Bronchial epithelial cell (primary cell): Measurements from ENCODE around the gene MRPL40. TPM values are rescaled to one million over a fixed set of nuclear protein-coding genes. Genes with fewer than 3 reads are reported as not detected.

ENCODE experiments used
- DNase-seq: peaks from one replicate; pipeline ENCODE4 v3.0.0-alpha.2; 2010; ENCODE audit warnings: low read depth
- FAIRE-seq: peaks from 2 replicates; lab custom pipeline; 2011; peaks lifted over from hg19 to GRCh38; lab: Jason Lieb, UNC
- H3K27me3 ChIP-seq: 2 replicates; pipeline ENCODE4 v1.5.1; 2011; ENCODE audit warnings: low read length; ENCODE audit not compliant: control insufficient read depth, insufficient read depth
- H3K36me3 ChIP-seq: 2 replicates; pipeline ENCODE4 v1.5.1; 2011; ENCODE audit warnings: low read length; ENCODE audit not compliant: control insufficient read depth, insufficient read depth
- H3K4me3 ChIP-seq: 2 replicates; pipeline ENCODE4 v1.5.1; 2011; ENCODE audit warnings: mild to moderate bottlenecking, low read depth, low read length, control low read depth
- CTCF ChIP-seq: IDR thresholded peaks from 2 replicates; pipeline ENCODE4 v1.5.1; 2011; ENCODE audit warnings: mild to moderate bottlenecking, moderate library complexity, low read length, control low read depth, inconsistent platforms; ENCODE audit not compliant: insufficient read depth, severe bottlenecking
- total RNA-seq: library from RNA; depleted of rRNA; stranded (reverse); fragments of >200 nt; gene quantifications from 2 replicates; pipeline ENCODE4 v1.2.1, GENCODE V29; 2014

The MRPL40 gene
- total RNA-seq, 1 donor from 2014 or later, result 60.8 TPM

GRCh38 chr22:19473578-19473977 lies 41.2 kb downstream of the MRPL40 start:
- Histone ChIP-seq H3K27me3 (no peaks in the 10 kb centered on the region), H3K4me3 (no peak overlapping the region), H3K36me3 (peaks cover 38% of the 10 kb centered on the region)
- FAIRE-seq, result no peak
- TF ChIP-seq CTCF, result peak; percentile 8
- no peak for DNase-seq

DNA sequence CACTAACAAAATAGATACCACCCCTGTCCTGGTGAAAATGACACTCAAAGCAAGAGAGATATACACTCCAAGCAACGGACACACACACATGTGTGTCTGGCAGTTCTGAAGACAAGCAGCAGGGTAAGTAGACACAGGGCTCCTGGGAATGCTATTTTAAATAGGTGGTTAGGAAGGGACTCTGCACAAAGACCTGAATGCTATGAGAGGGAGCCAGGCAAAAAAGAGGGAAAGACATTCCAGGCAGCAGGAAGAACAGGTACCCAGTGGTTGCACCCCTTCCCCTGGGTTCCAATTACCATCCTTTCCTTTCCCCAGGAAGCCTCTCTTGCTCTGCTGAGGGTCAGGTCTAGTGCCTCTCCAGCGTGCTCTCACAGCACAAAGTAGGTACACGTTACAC lies 43.7 kb downstream of the MRPL40 start:
- DNase-seq, result no peak
- no peak overlapping the region for H3K4me3 ChIP-seq
- no peak for FAIRE-seq
- TF ChIP-seq CTCF, result no peak
- H3K27me3 ChIP-seq, result no peaks in the 10 kb centered on the region
- H3K36me3 ChIP-seq, result peaks cover 22% of the 10 kb centered on the region

DNA sequence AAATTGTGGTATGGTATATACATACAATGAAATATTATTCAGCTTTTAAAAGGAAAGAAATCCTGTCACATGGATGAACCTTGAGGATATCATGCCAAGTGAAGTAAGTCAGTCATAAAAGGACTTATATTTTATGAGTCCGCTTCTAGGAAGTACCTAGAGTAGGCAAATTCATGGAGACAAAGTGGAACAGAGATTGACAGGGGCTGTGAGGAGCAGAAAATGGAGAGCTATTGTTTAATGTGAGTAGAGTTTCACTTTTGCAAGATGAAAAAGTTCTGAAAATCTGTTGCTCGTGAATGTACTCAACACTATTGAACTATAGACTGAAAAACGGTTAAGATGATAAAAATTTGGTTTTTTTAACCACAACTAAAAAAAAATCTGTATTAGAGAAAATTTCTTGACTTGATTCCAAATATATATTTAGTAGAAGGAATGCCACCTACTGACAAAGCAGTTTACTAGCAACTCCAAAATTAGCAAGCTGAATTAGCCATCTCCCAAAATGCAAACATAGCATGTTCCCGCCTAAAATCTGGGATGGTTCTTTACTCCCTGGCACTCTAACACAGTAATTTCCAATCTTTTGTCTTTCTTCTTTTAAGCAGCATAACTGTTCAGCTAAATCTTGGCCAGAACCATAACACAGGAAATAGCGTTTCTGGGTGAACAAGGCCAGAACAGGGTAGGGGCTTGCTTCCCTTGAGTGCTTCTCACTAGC lies 45.1 kb downstream of the MRPL40 start:
- TF ChIP-seq CTCF, result no peak
- no peak for FAIRE-seq
- Histone ChIP-seq H3K36me3 (peaks cover 13% of the 10 kb centered on the region), H3K27me3 (no peaks in the 10 kb centered on the region), H3K4me3 (peak overlapping the region; percentile 73)
- DNase-seq, result no peak

GRCh38 chr22:19478045-19478900 lies 45.9 kb downstream of the MRPL40 start:
- Histone ChIP-seq H3K36me3 (peaks cover 7% of the 10 kb centered on the region), H3K27me3 (no peaks in the 10 kb centered on the region), H3K4me3 (peak overlapping the region; percentile 73)
- DNase-seq (no peak), FAIRE-seq (no peak)
- no peak for TF ChIP-seq CTCF

DNA sequence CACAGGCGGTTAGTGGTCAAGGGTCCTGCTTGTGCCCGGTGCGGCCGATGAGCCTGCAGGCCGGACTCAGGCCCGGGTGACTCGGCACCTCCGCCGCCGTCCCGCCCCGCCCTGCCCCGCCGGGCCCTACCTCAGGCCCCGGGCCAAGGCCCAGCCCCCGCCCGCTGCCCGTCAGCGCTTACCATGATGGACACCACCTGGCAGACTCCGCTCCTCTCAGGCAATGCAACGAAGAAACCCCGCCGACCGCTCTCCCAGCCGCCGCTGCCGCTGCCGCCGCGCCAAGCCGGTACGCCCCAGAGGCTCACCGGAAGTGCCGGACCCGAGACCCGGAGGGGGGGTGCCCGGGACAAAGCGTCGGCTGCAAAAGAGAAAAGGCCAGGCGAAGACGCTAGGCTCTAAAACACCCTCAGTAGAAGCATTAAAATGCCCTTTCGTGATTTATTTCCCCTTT lies 46.6 kb downstream of the MRPL40 start, which contains the start of gene UFD1:
Gene UFD1 (minus strand): TSS at position 293 of the 454 bp plus-strand sequence. CDS start 108 bp downstream, at position 185.
- peaks cover 5% of the 10 kb centered on the region for H3K36me3 ChIP-seq
- DNase-seq, result no peak
- H3K27me3 ChIP-seq, result no peaks in the 10 kb centered on the region
- no peak for FAIRE-seq
- TF ChIP-seq CTCF, result no peak
- peak within 1 kb of the TSS; percentile 73 for H3K4me3 ChIP-seq
